ENCODE measurements around the gene FAM20A.
A peak's percentile ranks its signal among the peaks of the same experiment; 100 is the strongest.

Gene FAM20A

DNA sequence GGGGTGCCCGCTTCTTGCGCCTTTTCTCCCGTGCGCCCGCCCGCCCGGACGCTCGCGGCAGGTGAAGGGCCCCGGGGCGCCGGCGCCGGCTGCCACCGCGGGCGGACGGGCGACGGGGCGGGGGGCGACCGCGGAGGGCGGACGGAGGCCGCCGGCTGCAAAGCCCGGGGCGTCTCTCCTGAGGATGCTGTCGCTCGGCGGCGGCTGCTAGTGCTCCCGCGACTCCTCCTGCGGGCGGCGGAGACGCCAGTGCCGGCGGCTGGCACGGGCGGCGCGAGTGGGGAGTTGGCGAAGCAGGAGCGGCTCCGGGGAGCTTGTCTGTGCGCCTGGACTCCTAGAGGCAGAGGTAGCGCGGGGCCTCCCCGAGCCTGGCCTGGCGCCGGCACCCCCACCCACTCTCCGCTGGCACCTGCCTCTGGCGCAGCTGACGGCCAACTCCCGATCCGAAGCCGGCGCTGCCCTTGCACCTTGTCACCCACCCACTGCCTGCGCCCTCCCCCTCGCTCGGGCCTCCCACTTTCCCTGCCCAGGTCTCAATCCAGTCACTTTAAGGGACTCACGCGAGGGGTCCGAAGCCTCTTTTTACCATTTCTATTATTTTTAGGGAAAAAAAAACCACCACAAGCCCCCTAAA, at the start of gene FAM20A (continued):
- TF ChIP-seq, protein P1, sequence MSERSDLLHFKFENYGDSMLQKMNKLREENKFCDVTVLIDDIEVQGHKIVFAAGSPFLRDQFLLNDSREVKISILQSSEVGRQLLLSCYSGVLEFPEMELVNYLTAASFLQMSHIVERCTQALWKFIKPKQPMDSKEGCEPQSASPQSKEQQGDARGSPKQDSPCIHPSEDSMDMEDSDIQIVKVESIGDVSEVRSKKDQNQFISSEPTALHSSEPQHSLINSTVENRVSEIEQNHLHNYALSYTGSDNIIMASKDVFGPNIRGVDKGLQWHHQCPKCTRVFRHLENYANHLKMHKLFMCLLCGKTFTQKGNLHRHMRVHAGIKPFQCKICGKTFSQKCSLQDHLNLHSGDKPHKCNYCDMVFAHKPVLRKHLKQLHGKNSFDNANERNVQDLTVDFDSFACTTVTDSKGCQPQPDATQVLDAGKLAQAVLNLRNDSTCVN (tag by site-specific recombination; optimal IDR thresholded peaks at IDR 0.05): no peak
- TF ChIP-seq ZNF302 (tag by site-specific recombination; IDR thresholded peaks at IDR 0.05; ENCODE audit: low read depth) (no peak), ZNF837 (tag by site-specific recombination; IDR thresholded peaks at IDR 0.05) (no peak), FEZF1 (tag by site-specific recombination; IDR thresholded peaks at IDR 0.05) (no peak), ZNF48 (tag by site-specific recombination; IDR thresholded peaks at IDR 0.05) (no peak), ZXDB (tag by site-specific recombination; IDR thresholded peaks at IDR 0.05) (no peak), ZIC2 (tag by site-specific recombination; IDR thresholded peaks at IDR 0.05) (no peak), ZNF248 (tag by site-specific recombination; IDR thresholded peaks at IDR 0.05) (no peak), ZNF292 (tag by site-specific recombination; IDR thresholded peaks at IDR 0.05; ENCODE audit: borderline replicate concordance, low read depth) (no peak), WT1 (tag by site-specific recombination; IDR thresholded peaks at IDR 0.05) (no peak), GLIS2 (tag by site-specific recombination; IDR thresholded peaks at IDR 0.05) (peak; percentile 51; the same call in 1 of the 2 replicates), ZNF133 (tag by site-specific recombination; IDR thresholded peaks at IDR 0.05) (no peak), ZNF202 (tag by site-specific recombination; IDR thresholded peaks at IDR 0.05; ENCODE audit: borderline replicate concordance) (no peak), ZSCAN30 (tag by site-specific recombination; IDR thresholded peaks at IDR 0.05) (no peak), ZNF239 (tag by site-specific recombination; IDR thresholded peaks at IDR 0.05) (no peak), TCF7L2 (IDR thresholded peaks at IDR 0.05; ENCODE audit: borderline replicate concordance, low read depth, low read length) (no peak), ZNF37A (tag by site-specific recombination; IDR thresholded peaks at IDR 0.05) (no peak), ZNF629 (tag by site-specific recombination; IDR thresholded peaks at IDR 0.05) (no peak), ZNF830 (tag by site-specific recombination; IDR thresholded peaks at IDR 0.05; ENCODE audit: low read depth) (no peak)
- TF ChIP-seq, protein P2, sequence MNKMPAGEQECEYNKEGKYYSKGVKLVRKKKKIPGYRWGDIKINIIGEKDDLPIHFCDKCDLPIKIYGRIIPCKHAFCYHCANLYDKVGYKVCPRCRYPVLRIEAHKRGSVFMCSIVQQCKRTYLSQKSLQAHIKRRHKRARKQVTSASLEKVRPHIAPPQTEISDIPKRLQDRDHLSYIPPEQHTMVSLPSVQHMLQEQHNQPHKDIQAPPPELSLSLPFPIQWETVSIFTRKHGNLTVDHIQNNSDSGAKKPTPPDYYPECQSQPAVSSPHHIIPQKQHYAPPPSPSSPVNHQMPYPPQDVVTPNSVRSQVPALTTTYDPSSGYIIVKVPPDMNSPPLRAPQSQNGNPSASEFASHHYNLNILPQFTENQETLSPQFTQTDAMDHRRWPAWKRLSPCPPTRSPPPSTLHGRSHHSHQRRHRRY (tag by site-specific recombination; IDR thresholded peaks at IDR 0.05): no peak
- TF ChIP-seq, protein P3, sequence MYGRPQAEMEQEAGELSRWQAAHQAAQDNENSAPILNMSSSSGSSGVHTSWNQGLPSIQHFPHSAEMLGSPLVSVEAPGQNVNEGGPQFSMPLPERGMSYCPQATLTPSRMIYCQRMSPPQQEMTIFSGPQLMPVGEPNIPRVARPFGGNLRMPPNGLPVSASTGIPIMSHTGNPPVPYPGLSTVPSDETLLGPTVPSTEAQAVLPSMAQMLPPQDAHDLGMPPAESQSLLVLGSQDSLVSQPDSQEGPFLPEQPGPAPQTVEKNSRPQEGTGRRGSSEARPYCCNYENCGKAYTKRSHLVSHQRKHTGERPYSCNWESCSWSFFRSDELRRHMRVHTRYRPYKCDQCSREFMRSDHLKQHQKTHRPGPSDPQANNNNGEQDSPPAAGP (tag by site-specific recombination; IDR thresholded peaks at IDR 0.05): 0 out of 2 replicates have a peak, but pooled peaks have one; percentile 28
- TF ChIP-seq, protein P4, sequence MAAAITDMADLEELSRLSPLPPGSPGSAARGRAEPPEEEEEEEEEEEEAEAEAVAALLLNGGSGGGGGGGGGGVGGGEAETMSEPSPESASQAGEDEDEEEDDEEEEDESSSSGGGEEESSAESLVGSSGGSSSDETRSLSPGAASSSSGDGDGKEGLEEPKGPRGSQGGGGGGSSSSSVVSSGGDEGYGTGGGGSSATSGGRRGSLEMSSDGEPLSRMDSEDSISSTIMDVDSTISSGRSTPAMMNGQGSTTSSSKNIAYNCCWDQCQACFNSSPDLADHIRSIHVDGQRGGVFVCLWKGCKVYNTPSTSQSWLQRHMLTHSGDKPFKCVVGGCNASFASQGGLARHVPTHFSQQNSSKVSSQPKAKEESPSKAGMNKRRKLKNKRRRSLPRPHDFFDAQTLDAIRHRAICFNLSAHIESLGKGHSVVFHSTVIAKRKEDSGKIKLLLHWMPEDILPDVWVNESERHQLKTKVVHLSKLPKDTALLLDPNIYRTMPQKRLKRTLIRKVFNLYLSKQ (tag by site-specific recombination; IDR thresholded peaks at IDR 0.05; ENCODE audit: borderline replicate concordance): no peak
- TF ChIP-seq, protein P5, sequence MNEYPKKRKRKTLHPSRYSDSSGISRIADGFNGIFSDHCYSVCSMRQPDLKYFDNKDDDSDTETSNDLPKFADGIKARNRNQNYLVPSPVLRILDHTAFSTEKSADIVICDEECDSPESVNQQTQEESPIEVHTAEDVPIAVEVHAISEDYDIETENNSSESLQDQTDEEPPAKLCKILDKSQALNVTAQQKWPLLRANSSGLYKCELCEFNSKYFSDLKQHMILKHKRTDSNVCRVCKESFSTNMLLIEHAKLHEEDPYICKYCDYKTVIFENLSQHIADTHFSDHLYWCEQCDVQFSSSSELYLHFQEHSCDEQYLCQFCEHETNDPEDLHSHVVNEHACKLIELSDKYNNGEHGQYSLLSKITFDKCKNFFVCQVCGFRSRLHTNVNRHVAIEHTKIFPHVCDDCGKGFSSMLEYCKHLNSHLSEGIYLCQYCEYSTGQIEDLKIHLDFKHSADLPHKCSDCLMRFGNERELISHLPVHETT (tag by site-specific recombination; IDR thresholded peaks at IDR 0.05): no peak
- TF ChIP-seq, protein P6, sequence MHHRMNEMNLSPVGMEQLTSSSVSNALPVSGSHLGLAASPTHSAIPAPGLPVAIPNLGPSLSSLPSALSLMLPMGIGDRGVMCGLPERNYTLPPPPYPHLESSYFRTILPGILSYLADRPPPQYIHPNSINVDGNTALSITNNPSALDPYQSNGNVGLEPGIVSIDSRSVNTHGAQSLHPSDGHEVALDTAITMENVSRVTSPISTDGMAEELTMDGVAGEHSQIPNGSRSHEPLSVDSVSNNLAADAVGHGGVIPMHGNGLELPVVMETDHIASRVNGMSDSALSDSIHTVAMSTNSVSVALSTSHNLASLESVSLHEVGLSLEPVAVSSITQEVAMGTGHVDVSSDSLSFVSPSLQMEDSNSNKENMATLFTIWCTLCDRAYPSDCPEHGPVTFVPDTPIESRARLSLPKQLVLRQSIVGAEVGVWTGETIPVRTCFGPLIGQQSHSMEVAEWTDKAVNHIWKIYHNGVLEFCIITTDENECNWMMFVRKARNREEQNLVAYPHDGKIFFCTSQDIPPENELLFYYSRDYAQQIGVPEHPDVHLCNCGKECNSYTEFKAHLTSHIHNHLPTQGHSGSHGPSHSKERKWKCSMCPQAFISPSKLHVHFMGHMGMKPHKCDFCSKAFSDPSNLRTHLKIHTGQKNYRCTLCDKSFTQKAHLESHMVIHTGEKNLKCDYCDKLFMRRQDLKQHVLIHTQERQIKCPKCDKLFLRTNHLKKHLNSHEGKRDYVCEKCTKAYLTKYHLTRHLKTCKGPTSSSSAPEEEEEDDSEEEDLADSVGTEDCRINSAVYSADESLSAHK (tag by site-specific recombination; IDR thresholded peaks at IDR 0.05): no peak
- TF ChIP-seq, protein P7, sequence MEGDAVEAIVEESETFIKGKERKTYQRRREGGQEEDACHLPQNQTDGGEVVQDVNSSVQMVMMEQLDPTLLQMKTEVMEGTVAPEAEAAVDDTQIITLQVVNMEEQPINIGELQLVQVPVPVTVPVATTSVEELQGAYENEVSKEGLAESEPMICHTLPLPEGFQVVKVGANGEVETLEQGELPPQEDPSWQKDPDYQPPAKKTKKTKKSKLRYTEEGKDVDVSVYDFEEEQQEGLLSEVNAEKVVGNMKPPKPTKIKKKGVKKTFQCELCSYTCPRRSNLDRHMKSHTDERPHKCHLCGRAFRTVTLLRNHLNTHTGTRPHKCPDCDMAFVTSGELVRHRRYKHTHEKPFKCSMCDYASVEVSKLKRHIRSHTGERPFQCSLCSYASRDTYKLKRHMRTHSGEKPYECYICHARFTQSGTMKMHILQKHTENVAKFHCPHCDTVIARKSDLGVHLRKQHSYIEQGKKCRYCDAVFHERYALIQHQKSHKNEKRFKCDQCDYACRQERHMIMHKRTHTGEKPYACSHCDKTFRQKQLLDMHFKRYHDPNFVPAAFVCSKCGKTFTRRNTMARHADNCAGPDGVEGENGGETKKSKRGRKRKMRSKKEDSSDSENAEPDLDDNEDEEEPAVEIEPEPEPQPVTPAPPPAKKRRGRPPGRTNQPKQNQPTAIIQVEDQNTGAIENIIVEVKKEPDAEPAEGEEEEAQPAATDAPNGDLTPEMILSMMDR (tag by site-specific recombination; IDR thresholded peaks at IDR 0.05): peak; percentile 52
- TF ChIP-seq, protein P8, sequence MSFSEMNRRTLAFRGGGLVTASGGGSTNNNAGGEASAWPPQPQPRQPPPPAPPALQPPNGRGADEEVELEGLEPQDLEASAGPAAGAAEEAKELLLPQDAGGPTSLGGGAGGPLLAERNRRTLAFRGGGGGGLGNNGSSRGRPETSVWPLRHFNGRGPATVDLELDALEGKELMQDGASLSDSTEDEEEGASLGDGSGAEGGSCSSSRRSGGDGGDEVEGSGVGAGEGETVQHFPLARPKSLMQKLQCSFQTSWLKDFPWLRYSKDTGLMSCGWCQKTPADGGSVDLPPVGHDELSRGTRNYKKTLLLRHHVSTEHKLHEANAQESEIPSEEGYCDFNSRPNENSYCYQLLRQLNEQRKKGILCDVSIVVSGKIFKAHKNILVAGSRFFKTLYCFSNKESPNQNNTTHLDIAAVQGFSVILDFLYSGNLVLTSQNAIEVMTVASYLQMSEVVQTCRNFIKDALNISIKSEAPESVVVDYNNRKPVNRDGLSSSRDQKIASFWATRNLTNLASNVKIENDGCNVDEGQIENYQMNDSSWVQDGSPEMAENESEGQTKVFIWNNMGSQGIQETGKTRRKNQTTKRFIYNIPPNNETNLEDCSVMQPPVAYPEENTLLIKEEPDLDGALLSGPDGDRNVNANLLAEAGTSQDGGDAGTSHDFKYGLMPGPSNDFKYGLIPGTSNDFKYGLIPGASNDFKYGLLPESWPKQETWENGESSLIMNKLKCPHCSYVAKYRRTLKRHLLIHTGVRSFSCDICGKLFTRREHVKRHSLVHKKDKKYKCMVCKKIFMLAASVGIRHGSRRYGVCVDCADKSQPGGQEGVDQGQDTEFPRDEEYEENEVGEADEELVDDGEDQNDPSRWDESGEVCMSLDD (tag by site-specific recombination; IDR thresholded peaks at IDR 0.05): no peak

Measured in HEK293 (cell line).